ENCODE measurements around the gene CAMK2N2.
A peak's percentile ranks its signal among the peaks of the same experiment; 100 is the strongest.

The CAMK2N2 gene

DNA sequence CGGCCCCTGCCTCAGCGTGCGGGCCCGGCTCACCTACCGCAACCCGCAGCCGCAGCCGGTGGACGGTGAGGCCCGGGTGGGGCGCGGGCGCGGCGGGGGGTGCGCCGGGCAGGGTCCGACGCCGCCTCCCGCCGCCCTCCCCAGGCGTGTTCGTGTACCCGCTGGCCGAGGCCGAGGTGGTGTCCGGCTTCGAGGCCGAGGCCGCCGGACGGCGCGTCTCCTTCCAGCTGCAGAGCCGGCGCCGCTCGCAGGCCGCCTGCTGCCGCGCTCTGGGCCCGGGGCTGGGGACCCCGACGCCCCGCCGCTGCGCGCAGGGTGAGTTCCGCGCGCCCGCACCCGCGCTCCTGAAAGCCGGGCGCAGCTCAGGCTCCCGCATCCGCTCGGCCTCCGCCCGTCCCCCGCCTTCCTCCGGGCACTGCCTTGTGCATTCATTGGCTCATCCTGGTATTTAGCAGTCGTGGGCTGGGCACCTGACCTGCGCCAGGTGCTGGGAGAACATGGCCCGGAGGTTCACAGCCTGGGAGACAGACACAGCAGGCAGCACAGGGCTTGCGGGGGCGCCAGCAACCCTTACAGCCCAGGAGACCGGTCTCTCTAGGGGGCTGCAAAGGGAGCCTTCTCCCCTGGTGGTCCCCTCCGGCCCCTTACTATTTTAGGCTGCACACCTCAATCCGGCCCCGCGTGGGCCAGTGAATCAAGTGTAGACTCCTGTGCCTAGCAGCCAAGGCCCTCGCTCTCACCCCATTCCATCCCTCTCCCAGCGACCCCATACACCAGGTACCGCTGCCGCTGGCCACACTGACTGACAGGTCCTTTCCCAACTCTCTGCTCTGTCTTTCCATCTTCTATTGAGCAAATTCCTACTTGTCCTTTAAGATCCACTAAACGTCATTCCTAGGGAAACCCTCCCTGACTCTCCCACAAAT lies 30.5 kb downstream of the CAMK2N2 start:
- peak; percentile 57 for DNase-seq (ENCODE audit: low read depth)
- no peak overlapping the region for H3K4me3 ChIP-seq (ENCODE audit: low read length)
- TF ChIP-seq, protein P1, sequence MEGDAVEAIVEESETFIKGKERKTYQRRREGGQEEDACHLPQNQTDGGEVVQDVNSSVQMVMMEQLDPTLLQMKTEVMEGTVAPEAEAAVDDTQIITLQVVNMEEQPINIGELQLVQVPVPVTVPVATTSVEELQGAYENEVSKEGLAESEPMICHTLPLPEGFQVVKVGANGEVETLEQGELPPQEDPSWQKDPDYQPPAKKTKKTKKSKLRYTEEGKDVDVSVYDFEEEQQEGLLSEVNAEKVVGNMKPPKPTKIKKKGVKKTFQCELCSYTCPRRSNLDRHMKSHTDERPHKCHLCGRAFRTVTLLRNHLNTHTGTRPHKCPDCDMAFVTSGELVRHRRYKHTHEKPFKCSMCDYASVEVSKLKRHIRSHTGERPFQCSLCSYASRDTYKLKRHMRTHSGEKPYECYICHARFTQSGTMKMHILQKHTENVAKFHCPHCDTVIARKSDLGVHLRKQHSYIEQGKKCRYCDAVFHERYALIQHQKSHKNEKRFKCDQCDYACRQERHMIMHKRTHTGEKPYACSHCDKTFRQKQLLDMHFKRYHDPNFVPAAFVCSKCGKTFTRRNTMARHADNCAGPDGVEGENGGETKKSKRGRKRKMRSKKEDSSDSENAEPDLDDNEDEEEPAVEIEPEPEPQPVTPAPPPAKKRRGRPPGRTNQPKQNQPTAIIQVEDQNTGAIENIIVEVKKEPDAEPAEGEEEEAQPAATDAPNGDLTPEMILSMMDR (IDR thresholded peaks at IDR 0.05; ENCODE audit: insufficient read depth, low read depth, low read length, missing control alignments), result no peak

GRCh38 chr3:184230081-184230602 lies 31.2 kb downstream of the CAMK2N2 start:
- no peak overlapping the region for H3K4me3 ChIP-seq (ENCODE audit: low read length)
- TF ChIP-seq, protein P1 (IDR thresholded peaks at IDR 0.05; ENCODE audit: insufficient read depth, low read depth, low read length, missing control alignments), result no peak

DNA sequence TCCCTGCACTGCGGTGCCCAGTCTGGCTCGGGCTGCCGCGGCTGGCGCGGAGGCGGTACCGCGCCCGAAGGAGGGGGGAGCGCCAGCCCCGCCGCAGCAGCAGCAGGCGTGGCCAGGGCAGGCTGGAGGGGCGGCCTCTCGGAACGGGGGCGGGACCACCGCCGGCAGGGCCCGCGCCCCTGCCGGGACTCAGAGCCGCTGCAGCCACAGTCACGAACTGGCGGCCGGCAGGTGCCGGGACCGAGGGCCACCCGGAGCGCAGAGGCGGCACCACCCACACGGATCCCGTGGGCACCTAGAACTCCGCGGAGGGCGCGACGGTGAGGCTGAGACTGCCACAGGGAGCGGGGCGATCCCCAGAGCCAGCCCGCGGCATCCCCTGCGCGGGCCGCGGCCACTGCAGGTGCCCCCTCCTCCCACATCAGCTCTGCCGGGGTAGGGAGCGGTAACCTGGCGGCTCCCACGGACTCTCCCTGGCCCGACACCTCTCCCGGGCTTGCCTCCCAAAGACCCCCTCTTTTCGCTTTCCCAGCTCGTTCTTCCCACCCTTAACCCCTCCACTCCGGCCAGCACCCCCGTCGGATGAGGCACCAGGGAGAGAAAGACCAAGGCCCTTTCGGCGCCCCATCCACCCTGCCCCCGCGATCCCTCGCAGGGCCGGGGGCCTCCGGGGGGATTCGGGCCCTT lies 31.8 kb downstream of the CAMK2N2 start, which contains the start of gene VWA5B2:
VWA5B2 (plus strand) TSS at position 192 of the 687 bp plus-strand sequence. CDS start 944 bp downstream, outside the sequence.
- H3K4me3 ChIP-seq (ENCODE audit: low read length), result peak within 1 kb of the TSS; percentile 1
- TF ChIP-seq, protein P1 (IDR thresholded peaks at IDR 0.05; ENCODE audit: insufficient read depth, low read depth, low read length, missing control alignments), result no peak
- peak; percentile 46 for DNase-seq (ENCODE audit: low read depth)

More at GRCh38 chr3:184230081-184230602, 31.2 kb downstream of the CAMK2N2 start:
- no peak for DNase-seq (ENCODE audit: low read depth)

GRCh38 chr3:184228376-184229137 lies 32.8 kb downstream of the CAMK2N2 start:
- TF ChIP-seq, protein P1 (IDR thresholded peaks at IDR 0.05; ENCODE audit: insufficient read depth, low read depth, low read length, missing control alignments), result no peak
- DNase-seq (ENCODE audit: low read depth), result no peak
- no peak overlapping the region for H3K4me3 ChIP-seq (ENCODE audit: low read length)

- TF ChIP-seq, protein P1 (IDR thresholded peaks at IDR 0.05; ENCODE audit: insufficient read depth, low read depth, low read length, missing control alignments), result peak; percentile 86
- H3K4me3 ChIP-seq (ENCODE audit: low read length), result no peak overlapping the region
- peak; percentile 42 for DNase-seq (ENCODE audit: low read depth)
Observed at GRCh38 chr3:184227481-184227935, 33.8 kb downstream of the CAMK2N2 start.

- TF ChIP-seq, protein P1 (IDR thresholded peaks at IDR 0.05; ENCODE audit: insufficient read depth, low read depth, low read length, missing control alignments), result no peak
- no peak for DNase-seq (ENCODE audit: low read depth)
- no peak overlapping the region for H3K4me3 ChIP-seq (ENCODE audit: low read length)
Observed at GRCh38 chr3:184223946-184224345, 37.4 kb downstream of the CAMK2N2 start.
